PC-9 (cell line): ENCODE measurements around the gene TSEN15. TPM values are rescaled to one million over a fixed set of nuclear protein-coding genes. Genes with fewer than 3 reads are reported as not detected.

Source experiments
- BruUV-seq: library from RNA; stranded (reverse); fragments of 400-500 nt; replicated peaks from 2 replicates; lab custom pipeline; 2021; lab: Mats Ljungman, UMichigan
- CTCF ChIA-PET: fragments of 300-600 bp; sonication (Branson Sonifier 250); formaldehyde crosslinking; loops from one replicate; lab custom pipeline; 2022; ENCODE audit warnings: antibody characterized with exemption; lab: Charles Lee
- POLR2A ChIA-PET: fragments of 300-600 bp; sonication (Branson Sonifier 250); formaldehyde crosslinking; loops from one replicate; lab custom pipeline; 2022; ENCODE audit warnings: antibody characterized with exemption; ENCODE audit not compliant: unreplicated experiment; lab: Charles Lee
- DNase-seq, 2 experiments: peaks; one replicate each; pipeline versions ENCODE4 v3.0.0 to v3.0.0-alpha.2; 2015 to 2022; ENCODE audit warnings: mixed read lengths in 1 of 2
- H2AFZ ChIP-seq: fragments of 200-600 bp; sonication (generic); 2 replicates; pipeline ENCODE4 v1.8.1; 2017; ENCODE audit warnings: antibody characterized with exemption
- H3F3A ChIP-seq: fragments of 200-600 bp; sonication (generic); 2 replicates; pipeline ENCODE4 v1.8.1; 2017; ENCODE audit warnings: antibody characterized with exemption, mild to moderate bottlenecking, low read depth; ENCODE audit not compliant: insufficient read depth
- H3K27ac ChIP-seq: fragments of 200-600 bp; sonication (generic); 2 replicates; pipeline ENCODE4 v1.6.1; 2016; ENCODE audit warnings: mixed run types
- H3K27me3 ChIP-seq: fragments of 200-600 bp; sonication (generic); 2 replicates; pipeline ENCODE4 v1.6.1; 2016; ENCODE audit warnings: low read depth, mixed run types; ENCODE audit not compliant: insufficient read depth
- H3K36me3 ChIP-seq: fragments of 200-600 bp; sonication (generic); 2 replicates; pipeline ENCODE4 v1.6.1; 2016; ENCODE audit warnings: low read depth, mixed run types
- H3K4me1 ChIP-seq: fragments of 200-600 bp; sonication (generic); replicated peaks from 2 replicates; pipeline ENCODE4 v1.6.1; 2016; ENCODE audit warnings: mixed run types; ENCODE audit not compliant: insufficient read depth
- H3K4me2 ChIP-seq: fragments of 200-600 bp; sonication (generic); 2 replicates; pipeline ENCODE4 v1.6.1; 2017; ENCODE audit warnings: mixed run types
- H3K4me3 ChIP-seq: fragments of 200-600 bp; sonication (generic); 2 replicates; pipeline ENCODE4 v1.6.1; 2016; ENCODE audit warnings: mixed run types
- H3K79me2 ChIP-seq: fragments of 200-600 bp; sonication (generic); 2 replicates; pipeline ENCODE4 v1.6.1; 2017; ENCODE audit warnings: low read depth, mixed run types
- H3K9me2 ChIP-seq: fragments of 200-600 bp; sonication (generic); 2 replicates; pipeline ENCODE4 v1.8.1; 2017; ENCODE audit warnings: mild to moderate bottlenecking; ENCODE audit not compliant: insufficient read depth
- H3K9me3 ChIP-seq: fragments of 200-600 bp; sonication (generic); 2 replicates; pipeline ENCODE4 v1.8.1; 2016; ENCODE audit warnings: low read depth; ENCODE audit not compliant: insufficient read depth
- H4K20me1 ChIP-seq: fragments of 200-600 bp; sonication (generic); 2 replicates; pipeline ENCODE4 v1.8.1; 2017; ENCODE audit not compliant: insufficient read depth
- EZH2 ChIP-seq: fragments of 200-600 bp; sonication (generic); IDR thresholded peaks from 2 replicates; pipeline ENCODE4 v1.8.0; 2017; ENCODE audit warnings: antibody characterized with exemption, low read depth
- intact Hi-C: fragments of 100-400 bp; cut with micrococcal nuclease; formaldehyde crosslinking; loops from one replicate; pipeline ENCODE4 v1.10.0; 2022; ENCODE audit not compliant: unreplicated experiment
- total RNA-seq: library from RNA; stranded (reverse); gene quantifications from 2 replicates; pipeline ENCODE4 v1.2.3, GENCODE V29; 2021
- TF ChIP-seq, protein P1 (sequence below): fragments of 200-600 bp; sonication (generic); conservative IDR thresholded peaks from 2 replicates; pipeline ENCODE4 v1.6.1; 2017; ENCODE audit warnings: mixed run types, antibody characterized with exemption, mild to moderate bottlenecking, moderate library complexity

TSEN15 gene
- total RNA-seq, 1 experiment from 2014 or later = 46.0 TPM

DNA sequence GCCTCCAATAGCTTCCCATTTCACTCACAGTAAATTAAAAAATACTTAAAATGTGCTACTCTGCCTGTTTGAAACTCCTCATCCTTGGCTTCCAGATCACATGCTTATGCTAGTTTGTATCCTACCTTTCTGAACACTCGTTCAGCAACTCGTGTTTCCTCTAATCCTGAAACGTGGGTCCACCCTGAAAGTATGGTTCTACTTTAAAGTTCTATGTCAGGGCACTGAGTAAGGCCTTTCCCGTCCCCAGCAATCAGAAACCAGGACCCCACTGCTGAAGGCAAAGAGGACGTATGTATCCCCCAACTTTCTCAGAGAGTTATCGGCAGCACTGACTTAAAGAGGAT is 419 bp upstream of the TSEN15 start:
- Histone ChIP-seq H3K79me2 (peaks cover 37% of the 10 kb centered on the region), H3K27me3 (no peaks in the 10 kb centered on the region), H3K9me2 (no peaks in the 10 kb centered on the region), H3K4me2 (peak overlapping the region; percentile 99), H3F3A (peaks cover 14% of the 10 kb centered on the region; the same call in 1 of the 2 replicates), H3K9me3 (no peaks in the 10 kb centered on the region), H4K20me1 (no peaks in the 10 kb centered on the region), H2AFZ (peak overlapping the region; percentile 92), H3K4me1 (peaks cover 31% of the 10 kb centered on the region), H3K4me3 (peak overlapping the region; percentile 81), H3K27ac (peak overlapping the region; percentile 100), H3K36me3 (peaks cover 19% of the 10 kb centered on the region)
- ChIA-PET CTCF (interaction anchor here (1.1 kb wide), 1 partner anchor 613 kb away, joined by 3 read pairs; no protein-coding TSS in a partner anchor), POLR2A (interaction anchor here (0.7 kb wide), 1 partner anchor 20 kb away, joined by 5 read pairs; no protein-coding TSS in a partner anchor)
- TF ChIP-seq, protein P1, sequence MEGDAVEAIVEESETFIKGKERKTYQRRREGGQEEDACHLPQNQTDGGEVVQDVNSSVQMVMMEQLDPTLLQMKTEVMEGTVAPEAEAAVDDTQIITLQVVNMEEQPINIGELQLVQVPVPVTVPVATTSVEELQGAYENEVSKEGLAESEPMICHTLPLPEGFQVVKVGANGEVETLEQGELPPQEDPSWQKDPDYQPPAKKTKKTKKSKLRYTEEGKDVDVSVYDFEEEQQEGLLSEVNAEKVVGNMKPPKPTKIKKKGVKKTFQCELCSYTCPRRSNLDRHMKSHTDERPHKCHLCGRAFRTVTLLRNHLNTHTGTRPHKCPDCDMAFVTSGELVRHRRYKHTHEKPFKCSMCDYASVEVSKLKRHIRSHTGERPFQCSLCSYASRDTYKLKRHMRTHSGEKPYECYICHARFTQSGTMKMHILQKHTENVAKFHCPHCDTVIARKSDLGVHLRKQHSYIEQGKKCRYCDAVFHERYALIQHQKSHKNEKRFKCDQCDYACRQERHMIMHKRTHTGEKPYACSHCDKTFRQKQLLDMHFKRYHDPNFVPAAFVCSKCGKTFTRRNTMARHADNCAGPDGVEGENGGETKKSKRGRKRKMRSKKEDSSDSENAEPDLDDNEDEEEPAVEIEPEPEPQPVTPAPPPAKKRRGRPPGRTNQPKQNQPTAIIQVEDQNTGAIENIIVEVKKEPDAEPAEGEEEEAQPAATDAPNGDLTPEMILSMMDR = no peak
- TF ChIP-seq EZH2 = no peak
- intact Hi-C loops = loop anchor here (5.0 kb wide), 1 partner anchor 109 kb away; no protein-coding TSS in a partner anchor
- no peak for DNase-seq
- TSS peak; percentile 95 for BruUV-seq

DNA sequence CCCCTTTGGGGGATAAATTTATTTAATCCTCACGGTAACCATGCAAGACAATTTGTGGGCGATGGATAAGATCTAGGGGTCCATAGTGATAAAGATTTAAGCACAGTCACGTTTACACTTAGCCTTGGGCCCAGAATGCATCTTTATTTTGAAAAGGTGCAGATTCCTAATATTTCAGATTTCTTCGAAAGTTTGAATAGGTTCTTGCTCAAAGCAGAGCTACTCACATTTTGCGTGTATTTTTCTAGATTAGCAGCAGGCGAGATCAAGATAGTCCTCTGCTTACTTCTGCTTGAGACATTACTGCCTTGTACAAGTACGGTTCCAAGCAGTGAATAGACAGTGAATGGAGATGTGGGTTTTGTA is 647 bp downstream of the TSEN15 start:
- BruUV-seq = no TSS peak
- intact Hi-C loops = loop anchor here (5.0 kb wide), 1 partner anchor 110 kb away; no protein-coding TSS in a partner anchor

DNA sequence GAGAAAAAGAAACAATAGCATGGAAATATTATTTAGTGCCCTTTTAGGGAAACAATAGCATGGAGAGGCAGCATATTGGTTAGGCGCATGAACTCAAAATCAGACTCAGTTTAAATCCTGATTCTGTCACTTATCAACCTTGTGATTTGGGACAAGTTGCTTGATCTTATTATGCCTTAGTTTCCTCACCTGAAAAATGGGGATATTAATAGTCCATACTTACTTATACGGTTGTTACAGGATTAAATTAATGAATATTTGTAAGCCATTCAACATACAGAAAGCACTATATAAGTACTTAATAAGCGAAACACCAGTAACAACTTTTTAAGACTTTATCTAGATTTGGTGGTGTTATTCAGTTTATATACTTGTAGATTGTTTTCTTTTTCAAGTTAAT is 1.2 kb downstream of the TSEN15 start:
- Histone ChIP-seq H3K4me3 (peak overlapping the region; percentile 81), H3K9me3 (no peaks in the 10 kb centered on the region), H2AFZ (no peak overlapping the region), H4K20me1 (0 out of 2 replicates have a peak, but pooled peaks cover under 1% of the 10 kb centered on the region), H3K27ac (no peak overlapping the region), H3K4me2 (peak overlapping the region; percentile 99), H3K36me3 (peaks cover 30% of the 10 kb centered on the region), H3K79me2 (peaks cover 44% of the 10 kb centered on the region), H3K27me3 (no peaks in the 10 kb centered on the region), H3K9me2 (no peaks in the 10 kb centered on the region), H3F3A (peaks cover 27% of the 10 kb centered on the region), H3K4me1 (peaks cover 47% of the 10 kb centered on the region)
- CTCF ChIA-PET = no interaction called here
- intact Hi-C loops = loop anchor here (5.0 kb wide), 1 partner anchor 110 kb away; no protein-coding TSS in a partner anchor
- POLR2A ChIA-PET = interaction anchor here (0.6 kb wide), 1 partner anchor 836 kb away, joined by 5 read pairs; no protein-coding TSS in a partner anchor
- TF ChIP-seq EZH2 = no peak
- TF ChIP-seq, protein P1 = no peak
- BruUV-seq = no TSS peak
- DNase-seq = no peak

More for the DNA sequence above, 647 bp downstream of the TSEN15 start:
- H3K27ac ChIP-seq = peak overlapping the region; percentile 100
- H3K9me2 ChIP-seq = no peaks in the 10 kb centered on the region
- peak overlapping the region; percentile 92; the same call in 1 of the 2 replicates for H2AFZ ChIP-seq
- no peaks in the 10 kb centered on the region for H4K20me1 ChIP-seq
- TF ChIP-seq, protein P1 = no peak
- no peak for TF ChIP-seq EZH2
- peaks cover 40% of the 10 kb centered on the region for H3K79me2 ChIP-seq
- POLR2A ChIA-PET = interaction anchor here (0.6 kb wide), 1 partner anchor 836 kb away, joined by 5 read pairs; no protein-coding TSS in a partner anchor
- H3K9me3 ChIP-seq = no peaks in the 10 kb centered on the region
- peaks cover 41% of the 10 kb centered on the region for H3K4me1 ChIP-seq
- no peak for DNase-seq
- H3K4me3 ChIP-seq = peak overlapping the region; percentile 81
- peak overlapping the region; percentile 99 for H3K4me2 ChIP-seq
- peaks cover 24% of the 10 kb centered on the region for H3K36me3 ChIP-seq
- peaks cover 23% of the 10 kb centered on the region for H3F3A ChIP-seq
- CTCF ChIA-PET = no interaction called here
- no peaks in the 10 kb centered on the region for H3K27me3 ChIP-seq
